ENCODE results near the gene CDRT4.

CDRT4 gene

DNA sequence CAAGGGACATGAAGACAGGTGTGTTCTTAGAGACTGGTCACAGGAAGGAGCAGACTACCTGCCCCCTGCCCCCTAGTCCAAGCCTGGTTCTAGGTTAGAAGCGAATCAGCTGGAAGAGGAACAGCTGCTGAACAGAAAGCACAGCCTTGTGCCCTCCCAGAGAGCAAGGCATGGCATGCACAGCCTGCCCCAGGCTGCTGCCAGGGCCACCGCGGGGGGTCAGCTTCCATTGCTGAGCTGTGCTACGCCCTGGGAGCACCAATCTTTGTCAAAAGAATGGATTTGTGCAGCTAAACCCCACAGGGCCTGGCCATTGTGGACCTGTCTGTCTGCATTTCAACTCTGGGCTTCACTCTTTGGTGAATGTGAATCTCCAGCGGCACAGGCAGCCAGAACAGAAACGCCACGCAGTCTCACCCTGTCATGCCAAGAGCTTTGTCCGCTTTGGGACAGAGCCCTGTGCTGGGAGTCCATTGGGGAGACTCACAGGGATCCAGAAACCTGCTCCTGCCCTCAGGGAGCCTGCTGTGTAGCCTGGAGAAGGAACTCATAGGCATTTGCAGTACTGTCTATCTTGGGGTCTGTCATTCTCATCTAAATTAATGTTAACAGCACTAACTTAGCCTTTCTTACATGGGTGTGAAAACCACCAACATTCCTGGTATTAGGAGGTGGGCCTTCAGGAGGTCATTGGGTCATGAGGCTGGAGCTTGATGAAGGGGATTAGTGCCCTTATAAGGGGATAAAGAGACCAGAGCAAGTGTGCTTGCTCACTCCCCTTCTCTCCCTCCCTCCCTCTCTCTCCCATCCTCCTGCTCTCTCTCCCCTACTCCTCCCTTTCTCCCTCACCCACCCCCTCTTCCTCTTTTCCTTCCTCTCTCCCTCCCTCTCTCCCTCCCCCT is 25.6 kb upstream of the CDRT4 start:
- DNase-seq (ENCODE audit: low spot score) = no peak

DNA sequence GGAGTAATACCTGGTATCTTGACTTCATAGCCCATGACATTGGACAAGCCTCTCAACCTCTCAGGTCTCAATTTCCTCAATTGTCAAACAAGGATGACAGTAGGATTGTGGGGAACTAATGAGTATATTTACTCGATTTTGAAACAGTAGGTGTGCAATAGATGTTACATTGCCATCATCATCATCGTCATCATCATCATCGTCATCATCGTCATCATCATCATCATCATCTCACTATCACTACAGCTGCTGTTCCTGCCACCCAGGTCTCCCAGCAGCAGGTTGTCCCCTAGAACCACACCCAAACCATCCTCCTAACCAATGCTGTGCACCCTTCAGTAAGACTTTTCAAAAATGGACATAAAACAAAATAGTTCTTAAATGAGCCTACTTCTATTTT is 24.8 kb upstream of the CDRT4 start:
- no peak for DNase-seq (ENCODE audit: low spot score)

DNA sequence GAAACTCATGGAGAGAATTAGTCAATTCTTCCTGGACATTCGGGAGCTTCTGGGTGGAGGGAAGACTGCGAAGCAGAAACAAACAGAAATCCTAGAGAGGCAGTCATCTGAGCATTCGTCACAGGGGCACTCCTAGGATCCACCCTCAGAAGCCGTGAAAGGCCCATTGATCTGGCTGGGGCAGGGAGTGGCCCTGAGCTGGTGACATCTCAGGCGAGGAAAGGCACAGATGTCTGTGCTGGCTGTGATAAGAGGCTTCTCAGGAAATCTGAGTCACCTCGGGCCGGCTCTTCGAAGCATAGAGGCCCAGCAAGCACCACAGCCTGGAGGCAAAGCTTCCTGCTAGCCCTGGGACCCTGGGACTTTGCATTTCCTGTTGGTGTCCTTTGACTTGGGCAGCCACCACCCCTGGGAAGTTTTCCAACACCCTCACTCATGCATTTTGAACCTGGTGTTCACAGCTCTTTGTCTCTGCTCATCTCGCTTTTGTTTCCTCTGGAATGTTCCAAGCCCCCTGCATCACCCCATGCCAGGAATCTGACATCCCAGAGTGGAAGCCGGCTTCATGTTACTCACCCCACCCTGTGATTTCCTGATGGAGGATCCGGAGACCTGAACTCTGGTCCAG is 23.3 kb upstream of the CDRT4 start:
- no peak for DNase-seq (ENCODE audit: low spot score)

DNA sequence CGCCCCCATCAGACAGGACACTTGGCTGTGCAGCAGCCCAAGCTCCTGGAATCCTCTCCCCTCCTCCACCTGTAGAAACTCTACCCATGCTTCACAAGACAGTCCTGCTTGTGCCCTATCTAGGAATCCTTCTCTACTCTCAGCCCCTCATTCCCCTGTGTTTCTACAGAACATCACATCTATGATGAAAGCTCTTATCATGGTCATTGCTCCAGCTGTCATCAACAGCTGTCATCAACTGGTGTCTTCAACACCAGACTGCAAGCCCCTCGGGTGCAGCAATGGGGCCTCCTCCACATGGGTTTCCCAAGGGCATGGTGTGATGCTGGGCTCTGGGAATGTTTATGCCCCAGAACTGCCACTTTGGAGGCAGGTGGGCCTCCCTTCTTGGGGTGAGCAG is 21.1 kb upstream of the CDRT4 start:
- DNase-seq (ENCODE audit: low spot score) = no peak

DNA sequence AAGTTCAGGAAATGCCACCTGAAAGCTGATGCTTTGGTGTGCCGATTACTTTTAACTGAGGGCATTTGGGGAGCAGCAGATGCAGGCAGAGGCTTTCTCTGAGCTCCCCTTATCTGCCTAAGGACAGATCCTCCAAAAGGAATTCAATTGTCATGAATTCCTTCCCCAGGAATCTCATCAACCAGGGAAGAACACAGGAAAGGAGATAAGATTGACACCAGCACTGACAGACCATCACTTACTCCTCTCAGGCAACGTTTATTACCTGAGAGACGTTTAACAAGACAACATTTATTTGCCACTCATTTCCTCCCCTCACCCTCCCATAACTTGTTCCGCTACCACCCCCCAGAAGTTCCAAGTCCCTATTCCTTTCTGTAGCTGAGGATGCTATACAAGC is 17.6 kb upstream of the CDRT4 start:
- DNase-seq (ENCODE audit: low spot score) = no peak

DNA sequence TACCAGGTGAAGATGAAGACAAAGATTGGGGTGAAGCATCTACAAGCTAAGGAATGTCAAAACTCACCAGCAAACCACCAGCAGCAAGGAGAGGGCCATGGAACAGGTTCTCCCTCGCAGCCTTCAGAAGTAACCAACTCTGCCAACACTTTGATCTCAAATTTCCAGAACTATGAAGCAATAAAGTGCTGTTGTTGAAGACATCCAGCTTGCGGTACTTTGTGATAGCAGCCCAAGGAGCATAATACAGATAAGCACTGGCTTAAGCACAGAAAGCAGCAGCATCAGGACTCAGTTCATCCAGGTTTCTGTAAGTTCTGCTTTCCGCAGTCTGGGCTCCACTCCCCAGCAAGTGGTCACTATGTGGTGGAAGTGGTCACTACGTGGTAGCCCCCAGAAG is 16.0 kb upstream of the CDRT4 start:
- no peak for DNase-seq (ENCODE audit: low spot score)

DNA sequence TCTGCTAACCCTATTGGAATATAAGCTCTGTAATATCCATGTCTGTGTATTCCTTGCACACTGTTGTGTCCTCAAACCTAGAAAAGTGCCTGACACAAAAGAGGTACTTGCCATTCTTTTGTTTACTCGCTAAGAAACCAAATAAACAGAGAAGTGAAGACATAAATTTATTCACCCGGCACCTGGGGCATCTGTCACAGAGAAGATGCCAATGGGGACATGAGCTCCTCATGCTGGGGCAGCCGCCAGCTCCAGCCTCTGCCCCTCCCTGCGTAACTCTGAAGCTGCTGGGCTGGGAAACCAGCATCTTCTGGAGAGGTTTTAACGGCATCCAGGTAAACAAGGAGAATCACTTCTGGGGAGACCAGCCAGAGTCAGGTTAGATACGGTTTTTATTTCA is 15.1 kb upstream of the CDRT4 start:
- no peak for DNase-seq (ENCODE audit: low spot score)

DNA sequence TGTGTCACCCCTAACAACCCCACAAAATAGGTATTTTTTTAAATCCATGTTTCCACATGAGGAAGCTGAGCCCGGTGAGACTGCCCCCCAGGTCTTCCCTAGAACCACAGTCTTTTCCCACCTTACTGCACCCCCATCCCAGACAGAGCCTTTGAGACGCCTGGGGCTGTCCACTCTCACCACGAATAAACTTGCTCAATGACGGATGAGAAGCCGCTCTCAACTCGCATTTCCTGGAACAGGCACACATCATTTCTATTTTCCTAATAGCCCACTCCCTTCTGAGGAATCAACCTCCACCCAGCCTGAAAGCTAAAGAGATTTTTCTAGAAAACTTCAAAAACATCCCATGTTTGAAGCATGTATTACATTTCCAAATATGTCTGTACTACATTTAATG is 14.1 kb upstream of the CDRT4 start:
- no peak for DNase-seq (ENCODE audit: low spot score)

DNA sequence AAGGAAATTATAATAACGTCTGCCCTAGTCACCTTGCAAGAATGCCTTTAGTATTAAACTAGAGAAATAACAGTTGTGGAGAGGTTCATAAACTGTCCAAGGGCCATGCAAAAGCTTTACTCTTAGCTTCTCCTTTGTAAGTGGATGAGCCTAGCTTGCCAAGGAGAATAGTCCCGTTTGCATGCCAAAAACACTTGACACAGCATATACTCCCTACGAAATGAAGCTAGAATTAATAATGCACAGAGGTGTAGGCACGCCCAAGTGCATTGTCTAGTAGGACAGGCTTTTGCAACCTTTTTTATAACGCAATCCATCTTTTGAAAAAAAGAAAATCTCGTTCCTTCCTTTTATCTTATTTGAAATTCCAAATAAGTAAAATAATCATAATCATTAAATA is 12.8 kb upstream of the CDRT4 start:
- no peak for DNase-seq (ENCODE audit: low spot score)

DNA sequence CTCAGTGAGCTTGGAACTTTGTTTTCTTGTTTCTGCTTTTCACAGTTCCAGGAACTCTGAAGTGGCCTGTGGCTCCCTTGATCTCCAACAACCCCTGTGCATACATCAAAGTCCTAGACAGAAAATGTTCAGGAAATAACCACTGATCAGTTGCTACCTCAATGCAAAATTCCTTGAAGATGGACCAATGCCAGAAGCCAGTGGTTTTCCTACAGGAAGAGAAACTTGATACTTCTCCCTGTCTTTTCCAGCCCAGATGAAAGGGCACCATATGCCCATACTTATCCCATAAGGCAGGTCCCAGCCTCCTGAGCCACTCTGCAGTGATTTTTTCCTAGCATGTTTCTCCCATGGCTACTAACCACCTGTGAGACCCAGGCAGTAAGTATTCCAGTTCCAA is 12.3 kb upstream of the CDRT4 start:
- DNase-seq (ENCODE audit: low spot score) = no peak

DNA sequence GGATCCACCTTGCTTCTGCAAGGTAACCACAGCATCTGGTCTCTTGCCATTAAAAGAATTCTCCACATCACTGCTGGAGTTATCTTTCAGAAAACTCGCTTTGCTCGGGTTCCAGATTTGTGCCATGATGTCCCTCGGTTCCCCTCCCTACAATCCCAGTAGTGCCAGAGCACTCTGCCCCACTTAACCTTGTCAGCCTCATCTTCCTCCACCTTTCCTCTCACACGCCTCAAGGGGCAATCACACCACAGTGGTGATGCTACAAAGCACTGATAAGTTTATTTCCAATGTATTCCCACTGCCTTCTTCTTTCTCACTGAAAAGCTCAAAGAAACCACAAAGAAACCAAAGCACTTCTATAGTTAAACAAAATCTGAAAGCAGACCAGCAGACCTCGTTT is 11.4 kb upstream of the CDRT4 start:
- DNase-seq (ENCODE audit: low spot score) = no peak

DNA sequence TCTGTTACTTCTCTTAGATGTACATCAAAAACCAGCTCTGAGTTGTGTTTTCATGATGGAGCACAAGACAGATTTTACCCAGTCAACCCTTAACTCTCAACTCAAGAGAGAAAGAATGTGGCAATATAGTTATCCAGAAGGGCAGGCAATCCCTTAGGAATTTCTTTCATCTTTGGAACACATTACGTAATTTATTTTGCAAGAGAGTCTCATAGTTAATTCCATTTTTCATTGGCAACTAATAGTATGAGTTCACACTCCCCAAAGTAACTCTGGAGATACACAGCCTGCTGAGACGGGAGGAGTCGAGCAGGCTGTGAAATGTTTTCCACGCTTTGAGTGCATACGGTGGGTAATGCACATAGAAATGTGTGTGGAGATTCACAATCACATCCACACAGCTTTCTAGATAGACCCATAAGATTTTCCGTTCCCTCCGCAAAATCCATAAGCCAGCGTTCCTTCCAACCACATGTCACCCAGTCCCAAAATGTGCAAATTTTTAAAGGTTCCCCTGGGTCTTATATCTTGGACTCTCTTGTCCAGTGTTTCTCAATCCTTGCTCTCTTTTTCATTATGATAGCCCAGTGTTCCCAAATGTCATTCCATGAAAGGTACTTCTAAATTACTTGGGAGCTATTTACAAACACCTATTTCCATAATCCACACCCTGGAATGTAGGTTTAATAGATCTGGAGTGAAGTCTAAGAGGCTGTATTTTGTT is 8.4 kb upstream of the CDRT4 start:
- DNase-seq (ENCODE audit: low spot score) = no peak

DNA sequence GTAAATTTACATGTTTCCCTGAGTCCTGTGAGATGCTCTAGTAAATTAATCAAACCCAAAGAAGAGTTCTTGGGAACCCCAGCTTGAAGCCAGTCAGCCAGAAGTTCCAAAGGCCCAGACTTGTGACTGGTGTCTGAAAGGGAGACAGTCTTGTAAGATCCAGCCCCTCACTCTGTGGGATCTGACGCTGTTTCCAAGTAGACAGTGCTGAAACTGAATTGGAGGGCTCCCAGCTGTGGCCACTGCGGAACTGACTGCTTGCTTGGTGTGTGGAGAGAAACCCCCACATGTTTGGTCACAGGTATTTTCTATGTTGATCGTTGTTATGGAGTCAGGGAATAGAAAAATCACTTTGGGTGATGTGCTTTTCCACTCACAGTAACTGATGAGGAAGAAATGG is 5.5 kb upstream of the CDRT4 start:
- no peak for DNase-seq (ENCODE audit: low spot score)

DNA sequence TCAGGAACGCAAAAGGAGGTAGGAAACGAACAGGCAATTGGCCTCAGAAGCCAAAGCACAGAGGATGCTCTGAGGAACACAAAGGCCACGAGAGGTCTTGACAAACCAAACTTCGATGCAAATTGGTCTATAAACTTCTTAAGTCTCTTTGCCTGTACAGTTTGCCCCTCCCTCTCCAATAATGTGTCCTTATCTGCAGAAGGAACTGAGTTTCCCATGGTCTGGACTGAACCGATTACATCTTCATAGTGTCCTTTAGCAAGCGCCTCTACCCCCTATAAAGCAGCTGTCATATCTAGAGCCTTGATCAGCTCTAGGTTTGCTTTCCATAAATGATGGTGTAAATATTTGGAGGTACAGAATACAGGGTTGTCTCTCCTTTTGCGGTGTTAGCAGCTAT is 3.1 kb upstream of the CDRT4 start:
- no peak for DNase-seq (ENCODE audit: low spot score)

DNA sequence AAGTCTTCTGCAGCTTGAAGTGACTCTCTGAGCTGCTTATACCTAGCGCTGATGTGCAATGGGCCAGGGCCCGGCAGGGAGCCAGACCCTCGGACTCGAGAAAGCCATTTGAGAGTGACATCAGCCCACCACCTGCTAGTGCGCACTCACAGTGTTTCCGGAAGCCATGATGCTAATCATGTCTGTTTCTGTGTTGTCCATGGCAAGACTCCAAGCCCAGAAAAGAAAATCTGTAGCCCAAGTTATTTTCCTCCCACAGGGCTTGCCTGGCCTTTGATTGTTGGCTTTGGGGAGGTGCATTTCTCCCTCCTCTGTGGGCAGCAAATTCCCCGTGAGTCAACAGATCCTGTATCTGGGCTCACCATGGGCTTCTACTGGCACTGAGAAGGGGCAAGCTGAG is 1.8 kb upstream of the CDRT4 start:
- no peak for DNase-seq (ENCODE audit: low spot score)

DNA sequence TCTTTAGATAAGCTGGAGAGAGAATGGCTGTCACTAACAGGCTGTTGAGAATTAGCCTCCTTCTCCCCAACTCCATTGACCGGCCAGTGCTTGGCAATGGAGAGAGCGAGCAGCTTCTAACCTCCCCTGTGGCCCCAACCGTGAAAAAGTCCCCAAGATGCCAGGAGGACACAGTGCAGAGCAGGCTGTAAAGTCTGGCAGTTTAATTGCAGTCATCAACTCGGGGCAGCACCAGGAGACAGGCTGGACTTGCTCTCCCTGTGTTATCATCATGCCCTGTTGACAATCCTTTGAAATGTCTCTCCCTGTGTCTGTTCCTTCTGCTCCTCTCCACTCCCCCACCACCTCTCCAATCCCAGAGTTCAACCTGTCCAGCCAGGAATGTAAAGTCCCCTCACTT is 705 bp upstream of the CDRT4 start:
- no peak for DNase-seq (ENCODE audit: low spot score)

DNA sequence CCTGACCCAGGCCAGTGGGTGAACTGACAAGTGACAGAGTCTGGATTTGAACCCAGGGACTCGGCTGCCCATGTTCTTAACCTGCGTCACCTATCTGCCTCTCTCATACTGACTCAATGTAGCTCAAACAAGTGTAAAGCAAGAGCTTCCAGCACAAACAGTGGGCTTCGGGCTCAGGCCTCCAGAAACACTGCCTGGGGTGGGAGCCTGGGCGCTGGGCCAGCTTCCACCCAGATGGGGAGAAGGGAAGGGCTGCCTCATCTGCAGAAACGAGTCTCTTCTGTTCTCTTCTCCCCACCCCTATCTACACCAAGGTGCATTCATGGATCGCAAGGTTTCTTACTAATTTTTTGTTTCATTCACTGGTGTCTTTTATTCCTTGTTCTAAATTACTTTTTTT is 1.3 kb downstream of the CDRT4 start:
- DNase-seq (ENCODE audit: low spot score) = no peak

DNA sequence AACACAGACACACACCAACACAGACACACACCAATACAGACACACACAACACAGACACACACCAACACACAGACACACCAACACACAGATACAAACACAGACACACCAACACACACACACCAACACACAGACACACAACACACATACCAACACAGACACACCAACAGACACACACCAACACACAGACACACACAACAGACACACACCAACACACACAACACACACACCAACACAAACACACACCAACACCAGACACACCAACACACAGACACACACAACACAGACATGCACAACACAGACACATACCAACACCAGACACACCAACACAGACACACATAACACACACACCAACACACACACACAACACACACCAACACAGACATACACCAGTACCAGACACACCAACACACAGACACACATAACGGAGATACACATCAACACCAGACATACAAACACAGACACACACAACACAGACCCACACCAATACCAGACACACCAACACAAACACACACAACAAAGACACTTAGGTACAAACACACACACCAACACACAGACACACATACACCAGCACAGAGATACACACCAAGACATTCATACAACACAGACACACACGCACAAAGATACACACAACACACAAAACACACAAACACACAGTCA is 2.2 kb downstream of the CDRT4 start:
- DNase-seq (ENCODE audit: low spot score) = no peak

DNA sequence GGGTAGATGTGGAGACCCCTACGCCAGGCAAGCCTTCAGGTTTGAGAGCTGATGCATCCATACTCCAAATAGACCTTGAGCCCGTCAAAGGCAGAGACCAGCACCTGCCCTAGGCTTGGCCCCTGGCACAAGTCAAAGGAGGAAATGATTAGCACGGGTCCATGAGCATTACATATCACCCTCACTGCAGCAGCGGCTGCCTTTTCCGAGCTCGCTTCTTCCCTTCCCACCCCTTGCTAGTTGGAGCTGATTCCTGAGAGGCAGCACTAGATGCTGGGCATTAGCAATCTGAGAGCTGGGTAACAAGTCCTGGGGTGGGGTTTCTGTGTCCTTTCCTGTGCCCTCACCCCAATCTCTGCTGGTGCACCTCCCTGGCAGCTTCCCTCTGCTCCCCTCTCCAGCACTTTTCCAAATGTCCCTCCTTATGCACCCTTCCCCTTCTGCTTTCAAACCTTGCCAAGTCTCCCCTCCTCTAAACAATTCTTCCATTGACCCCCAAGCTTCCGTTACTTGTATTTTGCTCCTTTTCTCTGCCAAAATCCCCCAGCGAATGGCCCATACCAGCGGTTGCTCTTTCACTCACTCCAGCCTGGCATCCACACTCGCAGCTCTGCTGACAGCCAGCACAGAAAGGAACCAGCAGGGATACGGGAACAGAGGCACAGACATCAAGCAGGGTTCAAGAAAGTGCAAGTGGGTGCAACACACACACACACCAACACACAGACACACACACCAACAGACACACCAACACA is 3.0 kb downstream of the CDRT4 start:
- no peak for DNase-seq (ENCODE audit: low spot score)

DNA sequence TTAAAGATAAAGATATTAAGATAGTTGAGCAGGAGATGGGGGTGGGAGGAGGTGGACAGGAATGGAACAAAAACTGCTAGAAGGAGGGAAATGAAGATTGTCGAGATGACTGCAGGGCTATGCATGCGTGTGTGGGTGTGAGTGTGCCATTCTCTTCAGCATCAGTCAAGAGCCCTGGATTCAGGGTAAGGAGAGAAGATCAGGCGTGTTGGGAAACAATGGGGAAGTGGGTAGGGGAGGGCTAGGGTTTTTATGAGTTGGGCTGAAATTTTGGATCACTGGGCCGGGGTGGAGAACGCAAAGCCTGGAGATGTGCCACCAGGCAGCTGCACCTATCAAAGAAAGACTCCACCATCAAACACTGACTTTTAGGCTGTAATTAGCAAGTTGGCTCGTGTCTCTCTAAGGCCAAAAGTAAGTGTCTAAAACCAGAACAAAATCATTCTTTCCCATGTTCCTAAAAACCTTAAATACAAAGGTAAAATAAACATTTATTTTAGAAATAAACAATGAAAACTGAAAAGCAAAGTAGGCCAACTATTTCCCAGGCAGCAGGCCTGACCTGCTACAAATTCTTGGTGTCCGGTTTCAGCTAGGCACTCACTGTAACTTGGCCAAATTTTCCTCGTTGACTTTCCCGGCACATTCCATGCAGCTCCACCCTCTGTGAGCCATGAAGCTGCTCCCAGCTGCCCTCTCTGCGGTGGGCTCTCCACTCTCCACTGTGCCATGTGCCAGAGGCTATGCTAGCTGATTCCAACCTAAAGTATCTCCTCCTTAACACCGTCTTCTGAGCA is 4.2 kb downstream of the CDRT4 start:
- no peak for DNase-seq (ENCODE audit: low spot score)

DNA sequence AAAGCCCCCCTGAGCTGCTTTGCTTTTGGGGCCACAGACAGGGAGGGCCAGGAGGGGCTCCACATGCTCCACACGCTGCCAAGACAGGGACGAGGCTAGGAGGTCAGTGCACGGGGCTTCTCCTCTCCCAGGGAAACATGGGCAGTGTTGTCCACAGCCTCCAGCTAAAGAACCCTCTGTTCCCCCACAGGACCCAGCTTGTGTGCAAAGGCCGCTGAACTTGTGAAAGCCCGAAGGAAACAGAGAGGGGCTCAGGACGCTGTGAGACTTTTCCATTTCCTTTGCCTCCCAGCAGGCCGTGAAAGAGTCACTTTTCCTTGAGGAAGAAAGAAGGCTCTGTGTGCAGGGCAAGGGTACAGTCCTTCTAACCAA is 9.7 kb downstream of the CDRT4 start:
- no peak for DNase-seq (ENCODE audit: low spot score)

Data from CD4-positive, alpha-beta T cell treated with Interleukin-2 at 100 ng/mL for 4 hours (primary cell).